ENCODE results near the gene FGF6.

The FGF6 gene

GRCh38 chr12:4446335-4446734 lies 720 bp upstream of the FGF6 start:
- no peak for FAIRE-seq

DNA sequence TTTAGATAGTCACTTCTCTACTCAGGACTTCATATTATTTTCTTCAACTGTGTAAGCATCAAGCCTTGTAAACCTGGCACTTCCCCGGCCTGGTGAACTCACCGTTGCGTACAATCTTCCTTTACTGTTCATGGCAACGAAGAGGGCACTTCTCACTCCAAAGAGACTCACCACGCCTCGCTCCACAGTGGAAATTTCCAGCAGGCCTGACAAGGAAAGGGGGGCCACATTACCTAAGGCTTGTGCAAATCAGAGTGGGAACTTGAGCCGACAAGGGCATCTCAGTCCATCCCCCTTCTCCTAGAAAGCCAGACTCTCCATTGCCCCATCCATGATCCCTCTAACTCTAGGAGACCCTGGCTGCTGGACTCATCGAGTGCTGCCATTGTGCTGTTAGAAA lies 1.6 kb downstream of the FGF6 start:
- no peak for FAIRE-seq

- FAIRE-seq = no peak
Observed at GRCh38 chr12:4443616-4444015, 2.0 kb downstream of the FGF6 start.

DNA sequence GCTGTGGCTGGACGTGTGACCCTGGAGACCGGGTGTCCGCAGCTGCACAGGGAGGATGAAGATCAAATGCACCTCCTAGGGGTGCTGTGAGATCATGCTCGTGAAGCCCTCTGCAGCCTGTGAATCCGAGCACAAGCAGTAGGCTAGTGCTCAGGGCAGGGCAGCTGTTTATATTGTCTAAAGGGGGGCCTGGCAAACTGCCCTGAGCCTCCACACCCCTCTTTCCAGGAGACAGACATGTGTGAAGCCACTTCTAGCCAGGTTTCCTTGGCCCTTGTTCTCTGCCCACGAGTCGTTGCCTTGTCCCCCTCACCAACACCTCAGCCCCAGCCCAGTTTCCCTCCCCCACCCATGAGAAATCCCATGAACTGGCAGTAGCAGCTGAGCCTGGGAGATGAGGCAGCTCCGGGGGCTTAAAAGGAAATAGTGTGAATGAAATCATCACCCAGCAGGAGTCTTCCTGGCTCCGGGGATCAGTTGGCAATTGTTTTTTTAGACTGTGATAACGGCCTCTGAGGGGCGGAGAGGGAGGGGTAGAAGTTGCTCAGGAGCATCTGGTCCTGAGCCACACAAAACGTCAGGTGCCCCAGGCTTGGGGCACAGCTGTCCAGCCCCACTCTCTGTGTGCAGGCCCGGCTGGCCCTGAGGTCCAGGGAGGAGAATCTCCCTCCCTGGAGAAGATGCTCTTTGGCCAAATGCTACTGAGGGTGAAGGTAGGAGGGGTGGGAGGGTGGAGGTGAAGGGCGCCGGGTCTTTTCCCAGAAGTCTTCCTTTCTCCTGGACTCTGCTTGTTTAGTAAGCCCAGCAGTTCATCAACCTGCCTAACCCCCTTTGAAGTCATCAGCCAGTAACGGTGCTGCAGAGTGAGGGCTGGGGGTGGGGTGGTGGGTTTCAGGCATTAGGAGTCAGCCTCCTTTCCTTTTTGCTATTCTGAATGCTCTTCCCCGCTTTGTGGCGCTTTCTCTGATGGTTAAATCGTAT lies 4.0 kb downstream of the FGF6 start:
- FAIRE-seq = no peak

DNA sequence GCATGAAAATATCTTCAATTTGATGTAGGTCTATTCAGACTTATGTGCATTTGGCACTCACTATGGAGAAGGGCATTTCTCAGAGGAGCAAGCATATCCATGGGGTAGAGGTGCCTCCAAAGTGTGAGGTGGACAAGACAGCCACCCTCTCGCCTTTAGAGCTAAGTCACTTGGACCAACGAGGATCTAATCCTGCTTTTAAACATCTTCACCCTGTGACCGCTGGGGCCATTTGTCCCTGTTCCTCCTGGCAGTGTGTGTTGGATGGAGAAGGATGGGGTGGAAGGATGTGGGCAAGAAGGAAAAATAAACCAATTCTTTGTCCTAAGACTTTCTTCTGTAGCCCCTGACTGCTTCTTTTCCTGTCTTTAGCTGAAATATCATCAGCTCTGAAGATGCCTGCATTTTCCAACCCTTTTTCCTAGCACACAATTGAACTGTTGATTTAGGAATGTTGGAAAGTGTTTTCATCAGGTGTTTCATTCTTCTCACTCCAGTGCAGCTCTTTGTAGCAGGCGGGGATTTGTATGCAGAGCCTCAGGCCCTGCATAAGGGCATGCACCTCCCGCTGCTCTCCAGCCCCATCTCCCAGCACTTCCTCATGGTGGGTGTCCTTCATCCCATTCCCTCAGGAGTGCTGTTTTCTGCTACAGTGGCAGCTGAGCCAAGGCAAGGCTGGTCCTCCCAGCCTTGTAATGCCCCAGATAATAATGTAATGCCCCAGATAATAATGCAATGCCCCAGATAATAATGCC lies 5.3 kb downstream of the FGF6 start:
- no peak for FAIRE-seq

DNA sequence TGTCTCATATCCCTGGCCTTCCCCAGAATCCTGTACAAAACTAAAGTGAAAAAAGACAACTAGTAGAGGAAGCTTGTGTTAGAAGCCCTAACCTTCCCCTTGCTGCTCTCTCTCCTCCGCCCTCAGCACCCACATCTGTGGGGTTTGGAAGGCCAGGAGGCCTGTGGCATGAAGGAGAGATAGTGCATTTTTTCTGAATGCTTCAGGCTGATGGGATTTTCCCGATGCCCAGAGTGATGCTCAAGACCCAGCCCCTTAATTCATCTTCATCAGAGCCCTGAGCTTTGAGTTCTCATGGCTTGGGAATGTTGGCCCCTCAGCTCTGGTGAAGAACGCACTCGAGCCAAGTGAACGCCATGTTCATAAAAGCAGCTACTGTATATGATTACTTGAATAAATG lies 5.9 kb downstream of the FGF6 start:
- no peak for FAIRE-seq

DNA sequence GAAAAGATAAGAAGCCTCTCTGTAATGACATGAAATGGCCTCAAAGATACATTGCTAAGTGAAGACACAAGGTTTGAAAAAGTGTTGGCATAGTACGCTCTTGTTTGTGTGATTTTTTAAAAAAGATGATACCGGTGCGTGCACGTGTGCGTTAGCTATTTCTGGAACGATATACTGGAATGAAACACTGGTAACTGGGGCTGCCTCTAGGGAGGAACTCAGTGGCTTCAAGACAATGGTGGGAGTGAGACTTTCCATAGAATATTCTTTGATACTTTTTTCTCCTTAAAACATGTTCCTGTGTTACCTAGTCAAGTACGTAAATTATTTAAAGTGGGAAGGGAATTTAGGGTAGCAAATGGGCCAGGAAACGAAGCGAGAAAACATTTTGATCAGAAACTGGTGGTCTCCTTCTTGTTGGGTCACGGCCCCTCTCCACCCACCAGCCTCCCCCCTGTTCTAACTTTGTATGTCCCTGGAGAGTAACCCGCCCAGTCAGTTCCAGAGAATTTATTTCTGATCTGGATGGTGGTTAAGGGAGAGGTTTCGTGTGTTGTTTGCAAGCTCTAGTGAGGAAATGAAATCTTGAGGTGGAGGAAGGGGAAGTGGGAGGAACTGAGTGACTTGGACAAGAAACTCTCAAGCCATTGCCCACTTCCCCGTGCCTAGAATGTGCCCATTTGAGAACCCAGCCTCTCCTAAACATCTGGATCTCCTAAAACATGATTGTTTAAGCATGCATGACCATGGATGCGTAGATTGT lies 6.6 kb downstream of the FGF6 start:
- FAIRE-seq = no peak

GRCh38 chr12:4435537-4435936 lies 10.1 kb downstream of the FGF6 start:
- no peak for FAIRE-seq

- no peak for FAIRE-seq
Observed at GRCh38 chr12:4434706-4435425, 10.7 kb downstream of the FGF6 start.

DNA sequence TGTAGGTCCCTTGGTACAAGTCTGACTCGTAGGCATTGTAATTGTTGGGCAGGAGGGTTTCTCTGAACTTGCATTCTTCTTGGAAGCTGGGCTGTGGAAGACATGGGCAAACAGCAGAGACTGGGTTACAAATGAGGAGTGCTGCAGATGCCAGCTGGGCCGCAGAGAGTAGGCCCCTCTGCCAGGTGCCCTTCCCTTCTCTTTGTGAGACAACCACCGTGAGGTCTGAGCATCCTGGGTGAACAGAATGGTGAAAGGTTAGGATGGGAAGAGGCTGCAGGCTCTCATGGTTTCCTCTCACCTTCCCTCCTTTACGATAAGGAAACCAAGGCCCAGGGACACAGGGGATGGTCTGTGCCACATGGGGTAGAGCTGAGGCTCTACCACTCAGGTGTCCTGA lies 11.3 kb downstream of the FGF6 start:
- no peak for FAIRE-seq

- FAIRE-seq = no peak
Observed at GRCh38 chr12:4433745-4434058, 11.9 kb downstream of the FGF6 start.

DNA sequence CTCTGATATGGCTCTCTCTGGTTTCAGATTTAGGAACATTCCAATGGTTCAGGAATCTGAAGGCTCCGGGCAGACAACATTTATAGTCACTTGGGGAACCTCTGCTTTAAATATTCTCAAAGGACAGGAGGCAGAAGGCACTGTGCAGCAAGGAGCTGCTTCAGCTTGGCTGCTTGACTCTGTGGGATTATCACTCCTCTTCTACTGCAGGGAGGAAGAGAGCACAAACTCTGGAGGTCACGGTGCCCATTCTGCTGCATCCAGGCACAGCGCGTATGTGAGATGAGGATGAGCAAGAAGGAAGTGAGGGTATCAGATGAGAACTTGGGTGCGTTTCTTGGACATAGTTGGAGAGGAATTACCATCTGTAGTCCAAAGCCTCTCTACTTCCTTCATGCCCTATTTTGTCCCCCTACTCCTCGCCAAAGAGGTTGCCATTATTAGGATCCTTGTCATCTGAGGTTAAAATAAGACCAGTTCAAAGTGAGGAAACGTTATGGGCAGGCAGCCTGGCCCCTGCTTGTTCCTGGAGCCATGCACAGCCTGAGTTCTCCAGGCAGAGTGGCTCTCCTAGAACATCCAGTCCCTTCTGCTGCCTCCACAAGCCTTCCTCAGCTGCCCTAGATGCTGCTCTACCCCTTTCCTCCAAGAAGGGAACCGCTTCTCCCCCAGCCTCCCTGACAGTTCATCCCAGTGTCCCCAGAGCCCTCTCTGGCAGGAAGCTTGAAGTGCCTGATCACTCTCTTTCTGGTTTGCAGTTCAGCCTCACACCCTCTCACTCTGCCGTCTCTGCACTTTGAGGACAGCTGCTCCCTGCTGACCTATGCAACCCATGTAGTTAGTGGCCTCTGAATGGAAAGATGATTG lies 12.5 kb downstream of the FGF6 start:
- no peak for FAIRE-seq

DNA sequence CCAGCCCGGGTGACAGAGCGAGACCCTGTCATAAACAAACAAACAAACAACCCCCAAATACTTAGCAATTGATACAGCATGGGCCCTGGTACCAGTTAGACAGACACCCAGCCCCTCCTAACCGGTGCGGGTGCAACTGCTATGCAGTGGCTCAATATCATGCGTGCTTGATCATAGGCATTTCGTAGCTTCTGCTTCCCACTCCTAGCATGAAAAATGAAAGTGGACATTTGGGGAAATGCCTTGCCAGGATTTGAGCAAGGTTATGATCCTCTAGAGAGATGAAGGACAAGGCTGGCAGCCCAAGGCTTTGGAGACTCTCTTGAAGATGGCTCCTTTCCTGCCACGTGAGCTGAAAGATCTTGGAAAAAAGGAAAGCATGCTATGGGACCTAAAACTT lies 13.7 kb downstream of the FGF6 start:
- no peak for FAIRE-seq

DNA sequence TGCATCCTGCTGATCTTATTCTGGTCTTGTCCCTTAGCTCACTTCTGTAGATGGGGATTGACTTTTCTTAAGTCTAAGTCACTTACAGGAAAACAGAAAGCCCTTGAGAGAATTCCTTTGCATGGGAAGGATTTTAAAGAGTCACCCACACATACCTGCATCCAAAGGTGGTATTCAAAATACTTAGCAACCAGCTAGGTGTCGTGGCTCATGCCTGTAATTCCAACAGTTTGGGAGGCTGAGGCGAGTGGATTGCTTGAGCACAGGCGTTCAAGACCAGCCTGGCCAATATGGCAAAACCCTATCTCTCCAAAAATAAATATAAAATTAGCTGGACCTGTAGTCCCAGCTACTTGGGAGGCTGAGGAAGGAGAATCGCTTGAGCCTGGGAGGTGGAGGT lies 14.2 kb downstream of the FGF6 start:
- FAIRE-seq = no peak

DNA sequence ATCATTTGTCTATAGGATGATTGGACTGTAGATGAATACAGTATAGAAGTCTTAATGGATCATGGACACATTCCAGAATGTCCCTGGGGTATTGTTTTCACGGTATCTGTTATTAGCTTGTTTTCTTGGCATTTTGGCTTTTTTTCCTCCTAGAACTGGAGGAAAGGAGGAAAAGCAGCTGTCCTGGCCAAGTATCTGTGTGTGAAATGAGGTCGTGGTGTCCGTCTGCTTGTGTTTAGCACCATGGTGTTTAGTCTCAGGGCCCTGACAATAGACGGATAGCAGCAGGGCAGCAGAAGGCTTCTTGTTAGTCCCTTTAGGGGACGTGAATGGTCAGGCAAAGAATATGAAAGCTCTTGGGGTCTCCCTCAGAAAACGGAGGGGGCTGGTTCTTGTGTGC lies 21.2 kb downstream of the FGF6 start:
- no peak for FAIRE-seq

- no peak for FAIRE-seq
Observed at GRCh38 chr12:4423528-4424195, 22.0 kb downstream of the FGF6 start.

DNA sequence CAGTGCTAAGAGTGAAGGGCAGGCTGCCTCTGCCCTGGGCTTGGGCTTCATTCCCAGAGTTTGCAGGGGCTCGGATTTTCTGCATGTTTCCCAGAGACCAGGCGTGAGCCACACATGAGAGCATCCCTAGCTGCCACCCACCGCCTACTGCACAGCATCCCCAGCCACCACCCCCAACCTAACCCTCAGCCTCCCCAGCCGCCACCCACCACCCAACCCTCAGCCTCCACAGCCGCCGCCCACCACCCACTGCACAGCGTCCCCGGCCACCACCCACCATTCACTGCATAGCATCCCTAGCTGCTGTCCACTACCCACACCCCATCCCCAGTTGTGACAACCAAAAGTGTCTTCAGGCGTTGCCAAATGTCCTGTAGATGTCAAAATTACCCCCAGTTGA lies 22.6 kb downstream of the FGF6 start:
- no peak for FAIRE-seq

- FAIRE-seq = no peak
Observed at GRCh38 chr12:4421590-4422031, 24.0 kb downstream of the FGF6 start.

- FAIRE-seq = no peak
Observed at GRCh38 chr12:4420138-4420670, 25.4 kb downstream of the FGF6 start.

DNA sequence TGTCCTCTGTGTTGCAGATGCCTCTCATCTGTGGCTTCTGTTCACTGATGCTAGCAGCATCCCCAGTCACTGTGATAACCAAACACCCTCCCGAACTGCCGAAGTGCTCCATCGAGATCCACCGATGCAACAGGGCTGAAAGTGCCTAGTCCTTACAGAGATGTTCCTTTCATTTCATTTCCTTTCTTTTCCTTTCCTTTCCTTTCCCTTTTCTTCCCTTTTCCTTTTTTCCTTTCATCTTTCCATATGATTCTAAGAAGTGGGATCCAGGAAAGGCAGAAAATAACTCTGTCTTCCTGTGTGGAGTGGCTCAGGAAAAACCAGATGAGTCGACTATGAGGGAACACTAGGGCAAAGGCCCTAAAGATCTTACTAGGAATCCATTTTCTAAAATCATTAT lies 26.7 kb downstream of the FGF6 start:
- FAIRE-seq = no peak

DNA sequence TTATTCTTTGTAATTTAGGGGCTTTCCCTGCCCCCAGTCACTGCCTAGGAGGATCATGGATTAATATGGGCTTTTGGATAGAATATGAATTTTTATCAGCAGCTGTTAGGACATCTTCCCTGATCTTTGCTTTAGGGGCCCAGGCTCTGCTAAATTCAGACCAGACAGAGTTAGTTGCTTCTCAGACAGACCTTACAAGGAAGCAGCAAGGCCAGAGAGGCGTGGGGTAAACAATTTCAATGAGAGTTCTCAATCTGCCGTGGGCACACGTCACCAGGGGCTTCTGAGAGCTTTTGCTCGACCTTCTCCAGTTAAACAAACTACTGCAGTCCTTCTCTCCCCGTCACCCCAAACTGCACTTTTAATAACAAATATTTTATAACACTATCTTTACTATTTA lies 27.7 kb downstream of the FGF6 start:
- FAIRE-seq = no peak
